Left cardiac atrium (tissue), 4 donors: Measurements from ENCODE around the gene RBM20. TPM values are rescaled to one million over a fixed set of nuclear protein-coding genes. Genes with fewer than 3 reads are reported as not detected.

Source experiments
- ATAC-seq, 2 donors: fragments of 200-7000 bp; cut with Tn5 transposase; one replicate each; pipeline ENCODE4 v1.9.1; 2020; ENCODE audit warnings: mild to moderate bottlenecking in 2 of 2, moderate library complexity in 2 of 2
- DNase-seq: peaks from one replicate; pipeline ENCODE4 v3.0.0-alpha.2; 2020
- intact Hi-C, 2 donors: fragments of 100-400 bp; cut with DNase I; formaldehyde crosslinking; loops; one replicate each; pipeline versions ENCODE4 v1.14.1 to v1.15.1; 2022 to 2023
- total RNA-seq, 2 donors: library from RNA; stranded (reverse); fragmentation: NEBNext Ultra II Directional; extraction: Animal tissue kit (Norgen Biotek cat#: 25700); gene quantifications; one replicate each; pipeline ENCODE4 v1.2.1, GENCODE V29; 2021
- donor health status: DM: no; HTN: yes; CAD: no.
- donor health status: DM: no; HTN: yes; CAD: no; lungs with severe emphysema.
- donor health status: DM: yes; HTN: yes; CAD: no.
- donor health status: Dilated cardiomyopathy.

Gene RBM20
- total RNA-seq, 2 donors from 2014 or later = 37.2 to 44.1 TPM

- ATAC-seq (peak; percentile 7 to 21), DNase-seq (no peak)
- intact Hi-C loops = no loop called here
Measured at GRCh38 chr10:110845756-110846620, 201.9 kb downstream of the RBM20 start.

GRCh38 chr10:110847374-110847773 is 203.2 kb downstream of the RBM20 start:
- no peak for ATAC-seq
- DNase-seq = no peak
- intact Hi-C loops = no loop called here

- DNase-seq (no peak), ATAC-seq (no peak)
- intact Hi-C loops = no loop called here
Measured at GRCh38 chr10:110848106-110848505, 204.0 kb downstream of the RBM20 start.

- intact Hi-C loops = no loop called here
- DNase-seq (no peak), ATAC-seq (no peak)
Measured at GRCh38 chr10:110850099-110850498, 206.0 kb downstream of the RBM20 start.

GRCh38 chr10:110851020-110851612 is 207.0 kb downstream of the RBM20 start:
- intact Hi-C loops = no loop called here
- no peak for DNase-seq
- peak in 1 of 2 donors; percentile 38 for ATAC-seq

GRCh38 chr10:110852255-110852896 is 208.2 kb downstream of the RBM20 start:
- intact Hi-C loops = no loop called here
- DNase-seq (no peak), ATAC-seq (peak in 1 of 2 donors; percentile 35)

GRCh38 chr10:110852947-110853346 is 208.8 kb downstream of the RBM20 start:
- intact Hi-C loops = no loop called here
- DNase-seq = no peak
- ATAC-seq = no peak

GRCh38 chr10:110853921-110854605 is 209.9 kb downstream of the RBM20 start:
- DNase-seq (no peak), ATAC-seq (no peak)

GRCh38 chr10:110857265-110858171 is 213.4 kb downstream of the RBM20 start:
- no peak for DNase-seq
- ATAC-seq = peak in 1 of 2 donors; percentile 51
- intact Hi-C loops = no loop called here

More at GRCh38 chr10:110853921-110854605, 209.9 kb downstream of the RBM20 start:
- intact Hi-C loops = no loop called here

- ATAC-seq (no peak), DNase-seq (no peak)
- intact Hi-C loops = no loop called here
Measured at GRCh38 chr10:110858297-110858934, 214.3 kb downstream of the RBM20 start.

GRCh38 chr10:110859206-110859972 is 215.3 kb downstream of the RBM20 start:
- intact Hi-C loops = no loop called here
- ATAC-seq (peak; percentile 4 to 43), DNase-seq (no peak)

GRCh38 chr10:110859973-110860376 is 215.8 kb downstream of the RBM20 start:
- DNase-seq = no peak
- ATAC-seq = peak; percentile 52 to 76
- intact Hi-C loops = no loop called here

GRCh38 chr10:110860576-110861241 is 216.6 kb downstream of the RBM20 start:
- intact Hi-C loops = no loop called here
- no peak for DNase-seq
- no peak for ATAC-seq

- intact Hi-C loops = no loop called here
- no peak for DNase-seq
- no peak for ATAC-seq
Measured at GRCh38 chr10:110861476-110861875, 217.3 kb downstream of the RBM20 start.

GRCh38 chr10:110861930-110862649 is 218.0 kb downstream of the RBM20 start:
- DNase-seq (no peak), ATAC-seq (no peak)
- intact Hi-C loops = no loop called here

- DNase-seq = no peak
- intact Hi-C loops = no loop called here
- ATAC-seq = no peak
Measured at GRCh38 chr10:110862961-110863360, 218.8 kb downstream of the RBM20 start.
